Measurements from ENCODE around the gene DEUP1.

- TF ChIP-seq CSRNP3 (CRISPR knock-in tag; IDR thresholded peaks at IDR 0.05) (no peak), CSDC2 (CRISPR knock-in tag; IDR thresholded peaks at IDR 0.05) (no peak), PATZ1 (CRISPR knock-in tag; IDR thresholded peaks at IDR 0.05; ENCODE audit: borderline replicate concordance) (no peak), ISL1 (CRISPR knock-in tag; IDR thresholded peaks at IDR 0.05) (no peak), ZFP3 (CRISPR knock-in tag; IDR thresholded peaks at IDR 0.05) (no peak), CREB5 (CRISPR knock-in tag; IDR thresholded peaks at IDR 0.05; ENCODE audit: low read depth) (no peak), ZNF8 (CRISPR knock-in tag; IDR thresholded peaks at IDR 0.05) (no peak), ARNTL (CRISPR knock-in tag; IDR thresholded peaks at IDR 0.05; ENCODE audit: borderline replicate concordance, low read depth) (no peak), ZFP30 (CRISPR knock-in tag; IDR thresholded peaks at IDR 0.05) (no peak), ZNF565 (CRISPR knock-in tag; conservative IDR thresholded peaks at IDR 0.05; ENCODE audit: low read depth) (no peak)
These were observed 40.6 kb upstream of the DEUP1 start for GRCh38 chr11:93289782-93290463.
